ENCODE measurements around the gene CACNB3. TPM values are rescaled to one million over a fixed set of nuclear protein-coding genes. Genes with fewer than 3 reads are reported as not detected.

CACNB3 gene
- total RNA-seq, 1 donor from 2014 or later, result 23.5 TPM

- DNase-seq (no peak), ATAC-seq (no peak)
- Histone ChIP-seq H3K27ac (no peak overlapping the region), H3K4me3 (no peak overlapping the region), H3K36me3 (peaks cover 75% of the 10 kb centered on the region), H3K27me3 (ENCODE audit: low read depth) (no peaks in the 10 kb centered on the region), H3K4me1 (peaks cover 6% of the 10 kb centered on the region), H3K9me3 (no peaks in the 10 kb centered on the region)
- intact Hi-C loops (cut with DNase I), result no loop called here
- no peak for TF ChIP-seq CTCF (IDR thresholded peaks at IDR 0.05)
These were observed 43.8 kb upstream of the CACNB3 start for GRCh38 chr12:48774516-48774915.

GRCh38 chr12:48775299-48775698, 43.0 kb upstream of the CACNB3 start:
- Histone ChIP-seq H3K4me1 (peaks cover 13% of the 10 kb centered on the region), H3K4me3 (no peak overlapping the region), H3K27me3 (ENCODE audit: low read depth) (no peaks in the 10 kb centered on the region), H3K27ac (no peak overlapping the region), H3K9me3 (no peaks in the 10 kb centered on the region), H3K36me3 (peaks cover 71% of the 10 kb centered on the region)
- intact Hi-C loops (cut with DNase I), result no loop called here
- no peak for TF ChIP-seq CTCF (IDR thresholded peaks at IDR 0.05)
- ATAC-seq (no peak), DNase-seq (no peak)

GRCh38 chr12:48775991-48776649, 42.2 kb upstream of the CACNB3 start:
- Histone ChIP-seq H3K36me3 (peaks cover 62% of the 10 kb centered on the region), H3K27ac (no peak overlapping the region), H3K4me1 (peaks cover 20% of the 10 kb centered on the region), H3K27me3 (ENCODE audit: low read depth) (no peaks in the 10 kb centered on the region), H3K9me3 (no peaks in the 10 kb centered on the region), H3K4me3 (no peak overlapping the region)
- intact Hi-C loops (cut with DNase I), result no loop called here
- DNase-seq (no peak), ATAC-seq (no peak)
- no peak for TF ChIP-seq CTCF (IDR thresholded peaks at IDR 0.05)

GRCh38 chr12:48776956-48777355, 41.3 kb upstream of the CACNB3 start:
- no peak for ATAC-seq
- Histone ChIP-seq H3K9me3 (no peaks in the 10 kb centered on the region), H3K27ac (no peak overlapping the region), H3K36me3 (peaks cover 54% of the 10 kb centered on the region), H3K4me3 (no peak overlapping the region), H3K4me1 (peaks cover 26% of the 10 kb centered on the region), H3K27me3 (ENCODE audit: low read depth) (no peaks in the 10 kb centered on the region)
- intact Hi-C loops (cut with DNase I), result no loop called here
- no peak for TF ChIP-seq CTCF (IDR thresholded peaks at IDR 0.05)
- DNase-seq, result no peak

- no peak for TF ChIP-seq CTCF (IDR thresholded peaks at IDR 0.05)
- H3K27ac ChIP-seq, result no peak overlapping the region
- ATAC-seq (no peak), DNase-seq (no peak)
- H3K9me3 ChIP-seq, result no peaks in the 10 kb centered on the region
- H3K4me3 ChIP-seq, result no peak overlapping the region
- no peaks in the 10 kb centered on the region for H3K27me3 ChIP-seq (ENCODE audit: low read depth)
- peaks cover 26% of the 10 kb centered on the region for H3K4me1 ChIP-seq
- peaks cover 49% of the 10 kb centered on the region for H3K36me3 ChIP-seq
- intact Hi-C loops (cut with DNase I), result no loop called here
These were observed 40.5 kb upstream of the CACNB3 start for GRCh38 chr12:48777501-48778400.

Measured in lower lobe of right lung (tissue), 2 donors.